VCaP (cell line): Measurements from ENCODE around the gene CNOT4.

Experiments used
- H3K27ac ChIP-seq: fragments of 450-650 bp; 2 replicates; pipeline ENCODE4 v1.5.1; 2017
- CTCF ChIP-seq: fragments of 450-650 bp; conservative IDR thresholded peaks from 2 replicates; pipeline ENCODE4 v1.5.1; 2017; ENCODE audit warnings: mild to moderate bottlenecking, moderate library complexity

Gene CNOT4

GRCh38 chr7:135316648-135317313, 193.1 kb downstream of the CNOT4 start:
- no peak overlapping the region for H3K27ac ChIP-seq
- no peak for TF ChIP-seq CTCF

GRCh38 chr7:135313971-135314370, 195.9 kb downstream of the CNOT4 start:
- no peak for TF ChIP-seq CTCF
- H3K27ac ChIP-seq, result no peak overlapping the region
